GM13977 (cell line): ENCODE data around the gene TOP3A.

Source experiments
- DNase-seq: peaks from one replicate; pipeline ENCODE4 v3.0.0; 2012; ENCODE audit warnings: low spot score
- CTCF ChIP-seq: IDR thresholded peaks from 2 replicates; pipeline ENCODE4 v1.5.1; 2012; ENCODE audit warnings: mild to moderate bottlenecking, control low read depth; ENCODE audit not compliant: insufficient read depth; ENCODE audit errors: extremely low read depth, missing control alignments
- in situ Hi-C: fragments of 300-500 bp; cut with MboI; formaldehyde crosslinking; loops from one replicate; pipeline ENCODE4 v1.12.0; 2022; ENCODE audit warnings: low sequenced_read_pairs, low pct_unique_long_range_greater_than_20kb, mixed read lengths, inconsistent platforms; ENCODE audit not compliant: unreplicated experiment

TOP3A gene

GRCh38 chr17:18230288-18231141 lies 84.3 kb downstream of the TOP3A start:
- no peak for TF ChIP-seq CTCF
- no peak for DNase-seq
- in situ Hi-C loops: no loop called here

- TF ChIP-seq CTCF: no peak
- in situ Hi-C loops: no loop called here
- no peak for DNase-seq
Measured at GRCh38 chr17:18229771-18230170, 85.0 kb downstream of the TOP3A start.

GRCh38 chr17:18229254-18229653 lies 85.5 kb downstream of the TOP3A start:
- no peak for TF ChIP-seq CTCF
- in situ Hi-C loops: no loop called here
- DNase-seq: no peak

- no peak for TF ChIP-seq CTCF
Measured at GRCh38 chr17:18228176-18228682, 86.6 kb downstream of the TOP3A start.

GRCh38 chr17:18227635-18228034 lies 87.2 kb downstream of the TOP3A start:
- no peak for TF ChIP-seq CTCF
- in situ Hi-C loops: no loop called here
- no peak for DNase-seq

More at GRCh38 chr17:18228176-18228682, 86.6 kb downstream of the TOP3A start:
- no peak for DNase-seq
- in situ Hi-C loops: no loop called here

- in situ Hi-C loops: no loop called here
- no peak for DNase-seq
- no peak for TF ChIP-seq CTCF
Measured at GRCh38 chr17:18226284-18226945, 88.4 kb downstream of the TOP3A start.
